ENCODE measurements around the gene TBCK.

Gene TBCK

DNA sequence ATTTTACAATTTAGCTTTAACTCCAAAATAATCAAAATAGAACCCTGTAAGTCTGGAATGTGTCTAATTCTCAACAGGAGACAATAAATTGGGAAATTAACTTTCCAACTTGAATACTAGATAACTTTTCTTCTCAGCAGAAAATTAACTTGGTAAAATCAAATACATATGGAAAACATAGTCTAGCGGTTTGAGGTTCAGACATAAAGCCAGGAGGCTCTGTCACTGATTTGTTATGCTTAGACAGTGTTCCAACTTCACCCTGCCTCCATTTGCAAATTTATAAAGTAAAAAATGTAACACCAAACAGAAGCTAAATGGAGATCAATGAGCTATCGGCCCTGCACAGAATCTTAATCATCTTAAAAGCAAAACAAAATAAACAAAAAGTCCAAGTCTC is 46.3 kb downstream of the TBCK start:
- no peak for DNase-seq (ENCODE audit: extremely low read depth, low read depth)
- TF ChIP-seq, protein P1, sequence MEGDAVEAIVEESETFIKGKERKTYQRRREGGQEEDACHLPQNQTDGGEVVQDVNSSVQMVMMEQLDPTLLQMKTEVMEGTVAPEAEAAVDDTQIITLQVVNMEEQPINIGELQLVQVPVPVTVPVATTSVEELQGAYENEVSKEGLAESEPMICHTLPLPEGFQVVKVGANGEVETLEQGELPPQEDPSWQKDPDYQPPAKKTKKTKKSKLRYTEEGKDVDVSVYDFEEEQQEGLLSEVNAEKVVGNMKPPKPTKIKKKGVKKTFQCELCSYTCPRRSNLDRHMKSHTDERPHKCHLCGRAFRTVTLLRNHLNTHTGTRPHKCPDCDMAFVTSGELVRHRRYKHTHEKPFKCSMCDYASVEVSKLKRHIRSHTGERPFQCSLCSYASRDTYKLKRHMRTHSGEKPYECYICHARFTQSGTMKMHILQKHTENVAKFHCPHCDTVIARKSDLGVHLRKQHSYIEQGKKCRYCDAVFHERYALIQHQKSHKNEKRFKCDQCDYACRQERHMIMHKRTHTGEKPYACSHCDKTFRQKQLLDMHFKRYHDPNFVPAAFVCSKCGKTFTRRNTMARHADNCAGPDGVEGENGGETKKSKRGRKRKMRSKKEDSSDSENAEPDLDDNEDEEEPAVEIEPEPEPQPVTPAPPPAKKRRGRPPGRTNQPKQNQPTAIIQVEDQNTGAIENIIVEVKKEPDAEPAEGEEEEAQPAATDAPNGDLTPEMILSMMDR (IDR thresholded peaks at IDR 0.05; ENCODE audit: low read depth, low read length) = no peak

DNA sequence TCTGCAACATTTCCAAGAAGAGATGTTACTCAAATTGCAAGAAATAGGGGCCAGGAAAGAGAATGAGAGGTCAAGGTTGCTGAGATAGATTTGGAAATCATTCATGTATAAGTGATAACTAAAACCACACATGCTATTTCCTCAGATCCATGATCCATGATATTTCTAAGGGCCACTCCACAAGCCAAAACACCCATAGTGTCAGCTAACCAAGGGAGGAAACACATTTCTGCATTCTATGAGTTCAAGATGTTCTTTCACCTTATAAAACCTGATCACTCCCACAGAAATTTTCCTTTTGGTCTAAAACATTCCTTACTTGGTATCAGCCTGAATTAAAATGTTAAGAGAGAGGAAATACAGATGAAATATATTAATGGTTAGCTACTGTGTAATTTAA is 47.2 kb downstream of the TBCK start:
- TF ChIP-seq, protein P1 (IDR thresholded peaks at IDR 0.05; ENCODE audit: low read depth, low read length) = no peak

GRCh38 chr4:106266201-106266600 is 49.8 kb downstream of the TBCK start:
- DNase-seq (ENCODE audit: extremely low read depth, low read depth) = peak; percentile 28
- TF ChIP-seq, protein P1 (IDR thresholded peaks at IDR 0.05; ENCODE audit: low read depth, low read length) = peak; percentile 76

More for the DNA sequence above, 47.2 kb downstream of the TBCK start:
- no peak for DNase-seq (ENCODE audit: extremely low read depth, low read depth)

GRCh38 chr4:106264331-106264728 is 51.7 kb downstream of the TBCK start:
- TF ChIP-seq, protein P1 (IDR thresholded peaks at IDR 0.05; ENCODE audit: low read depth, low read length) = no peak
- no peak for DNase-seq (ENCODE audit: extremely low read depth, low read depth)

GRCh38 chr4:106263594-106264330 is 52.2 kb downstream of the TBCK start:
- no peak for DNase-seq (ENCODE audit: extremely low read depth, low read depth)
- TF ChIP-seq, protein P1 (IDR thresholded peaks at IDR 0.05; ENCODE audit: low read depth, low read length) = no peak

DNA sequence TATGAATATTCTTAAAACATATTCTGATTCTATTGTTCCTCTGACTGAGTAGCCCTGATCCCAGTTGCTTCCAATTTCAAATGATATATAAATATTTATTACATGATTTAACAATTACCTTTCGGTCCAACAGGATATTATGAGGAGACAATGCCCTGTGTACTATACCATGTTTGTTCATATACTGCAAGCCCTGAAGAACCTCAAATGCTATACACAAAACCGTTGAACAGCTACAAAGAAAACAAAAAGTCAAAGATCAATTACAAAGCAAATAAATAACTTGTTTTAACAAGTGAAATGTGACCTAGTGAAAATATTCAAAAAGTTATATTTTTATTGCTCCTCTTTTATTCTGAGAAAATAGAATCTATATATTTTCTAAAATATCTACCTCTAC is 54.0 kb downstream of the TBCK start:
- TF ChIP-seq, protein P1 (IDR thresholded peaks at IDR 0.05; ENCODE audit: low read depth, low read length) = no peak
- no peak for DNase-seq (ENCODE audit: extremely low read depth, low read depth)

- no peak for DNase-seq (ENCODE audit: extremely low read depth, low read depth)
- TF ChIP-seq, protein P1 (IDR thresholded peaks at IDR 0.05; ENCODE audit: low read depth, low read length) = no peak
Measured at GRCh38 chr4:106258145-106259045, 57.6 kb downstream of the TBCK start.

Data from AG09319 (cell line).